ENCODE data around the gene KIAA1671.

- no peak for TF ChIP-seq REST (IDR thresholded peaks at IDR 0.05; ENCODE audit: insufficient read depth in 1 of 2, low read depth in 2 of 2, low read length in 2 of 2)
- no peak for TF ChIP-seq POLR2AphosphoS5 (IDR thresholded peaks at IDR 0.05; ENCODE audit: low read depth, low read length)
These were observed 143.4 kb downstream of the KIAA1671 start for GRCh38 chr22:25095869-25096268.

Data from PFSK-1 (cell line).